GM21390 (cell line): ENCODE data around the gene DOK6.
A peak's percentile ranks its signal among the peaks of the same experiment; 100 is the strongest.
"Not testable (repeated sequence)": the region's sequence is repeated elsewhere in the genome, so short reads cannot be mapped to it uniquely, and the experiment has no call there.

Experiments used
- ATAC-seq: cut with Tn5 transposase; IDR thresholded peaks from one replicate; pipeline ENCODE4 v1.9.1; 2021; ENCODE audit not compliant: unreplicated experiment

Gene DOK6

GRCh38 chr18:69790649-69791048, 390.0 kb downstream of the DOK6 start:
- ATAC-seq: no peak

DNA sequence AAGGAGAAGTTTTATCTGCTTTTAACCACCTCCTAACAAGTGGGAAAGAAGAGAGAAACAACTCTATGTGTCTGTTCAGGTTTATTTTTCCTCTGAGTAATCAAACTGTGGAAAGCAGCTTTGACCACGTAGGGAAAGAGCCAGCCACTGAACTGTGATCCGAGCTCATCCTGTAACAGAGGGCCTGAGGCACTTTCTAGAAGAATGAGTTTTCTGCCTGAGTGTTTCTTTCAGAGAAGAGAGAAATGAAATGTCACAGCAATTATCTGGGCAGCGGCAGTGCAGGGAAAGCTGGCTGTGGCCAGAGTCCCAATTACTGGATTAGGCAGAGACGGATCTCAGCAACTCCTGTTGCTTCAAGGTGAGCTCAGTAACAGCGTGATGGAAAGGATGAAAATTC, 395.1 kb downstream of the DOK6 start:
- no peak for ATAC-seq

GRCh38 chr18:69804776-69805501, 404.3 kb downstream of the DOK6 start:
- no peak for ATAC-seq

DNA sequence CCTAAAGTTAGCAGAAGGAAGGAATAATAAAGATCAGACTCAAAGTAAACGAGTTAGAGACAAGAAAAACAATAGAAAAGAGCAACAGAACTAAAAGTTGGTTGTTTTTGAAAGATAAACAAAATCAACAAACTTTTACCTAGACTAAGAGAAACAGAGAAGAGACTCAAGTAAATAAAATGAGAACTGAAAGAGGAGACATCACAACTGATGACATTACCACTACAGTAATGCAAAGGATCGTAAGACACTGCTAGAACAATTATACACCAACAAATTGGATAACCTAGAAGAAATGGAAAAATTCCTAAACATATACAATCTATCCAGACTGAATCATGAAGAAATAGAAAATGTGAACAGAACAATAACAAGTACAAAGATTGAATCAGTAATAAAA, 407.7 kb downstream of the DOK6 start:
- ATAC-seq: no peak

- ATAC-seq: no peak
Observed at GRCh38 chr18:69813559-69813958, 412.9 kb downstream of the DOK6 start.

- ATAC-seq: no peak
Observed at GRCh38 chr18:69814861-69815385, 414.2 kb downstream of the DOK6 start.

GRCh38 chr18:69817335-69817940, 416.8 kb downstream of the DOK6 start:
- ATAC-seq: no peak

- ATAC-seq: no peak
Observed at GRCh38 chr18:69819460-69819859, 418.8 kb downstream of the DOK6 start.

GRCh38 chr18:69820538-69820937, 419.9 kb downstream of the DOK6 start:
- no peak for ATAC-seq

DNA sequence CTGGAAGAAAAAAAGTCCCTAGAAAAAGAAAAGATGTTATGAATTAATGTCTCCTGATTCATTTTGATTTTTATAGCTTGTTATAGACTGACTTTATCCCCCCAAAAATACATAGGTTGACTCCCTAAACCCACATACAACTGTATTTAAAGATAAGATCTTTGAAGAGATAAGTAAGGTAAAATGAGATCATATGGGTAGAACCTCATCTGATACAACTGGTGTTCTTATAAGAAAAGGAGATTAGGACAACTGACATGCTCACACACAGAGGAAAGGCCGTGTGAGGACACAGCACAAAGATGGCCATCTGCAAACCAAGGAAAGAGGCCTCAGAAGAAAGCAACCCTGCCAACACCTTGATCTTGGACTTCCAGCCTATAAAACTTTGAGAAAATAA, 429.5 kb downstream of the DOK6 start:
- ATAC-seq: no peak

DNA sequence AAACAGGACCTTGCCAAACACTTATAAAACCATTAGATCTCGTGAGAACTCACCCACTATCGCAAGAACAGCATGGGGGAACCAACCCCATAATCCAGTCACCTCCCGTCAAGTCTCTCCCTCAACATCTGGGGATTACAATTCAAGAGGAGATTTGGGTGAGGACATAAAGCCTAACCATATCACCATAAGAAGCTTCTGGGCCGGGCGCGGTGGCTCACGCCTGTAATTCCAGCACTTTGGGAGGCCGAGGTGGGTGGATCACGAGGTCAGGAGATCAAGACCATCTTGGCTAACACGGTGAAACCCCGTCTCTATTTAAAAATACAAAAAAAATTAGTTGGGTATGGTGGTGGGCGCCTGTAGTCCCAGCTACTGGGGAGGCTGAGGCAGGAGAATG, 434.3 kb downstream of the DOK6 start:
- not testable (repeated sequence) for ATAC-seq

GRCh38 chr18:69838003-69838402, 437.3 kb downstream of the DOK6 start:
- ATAC-seq: no peak

DNA sequence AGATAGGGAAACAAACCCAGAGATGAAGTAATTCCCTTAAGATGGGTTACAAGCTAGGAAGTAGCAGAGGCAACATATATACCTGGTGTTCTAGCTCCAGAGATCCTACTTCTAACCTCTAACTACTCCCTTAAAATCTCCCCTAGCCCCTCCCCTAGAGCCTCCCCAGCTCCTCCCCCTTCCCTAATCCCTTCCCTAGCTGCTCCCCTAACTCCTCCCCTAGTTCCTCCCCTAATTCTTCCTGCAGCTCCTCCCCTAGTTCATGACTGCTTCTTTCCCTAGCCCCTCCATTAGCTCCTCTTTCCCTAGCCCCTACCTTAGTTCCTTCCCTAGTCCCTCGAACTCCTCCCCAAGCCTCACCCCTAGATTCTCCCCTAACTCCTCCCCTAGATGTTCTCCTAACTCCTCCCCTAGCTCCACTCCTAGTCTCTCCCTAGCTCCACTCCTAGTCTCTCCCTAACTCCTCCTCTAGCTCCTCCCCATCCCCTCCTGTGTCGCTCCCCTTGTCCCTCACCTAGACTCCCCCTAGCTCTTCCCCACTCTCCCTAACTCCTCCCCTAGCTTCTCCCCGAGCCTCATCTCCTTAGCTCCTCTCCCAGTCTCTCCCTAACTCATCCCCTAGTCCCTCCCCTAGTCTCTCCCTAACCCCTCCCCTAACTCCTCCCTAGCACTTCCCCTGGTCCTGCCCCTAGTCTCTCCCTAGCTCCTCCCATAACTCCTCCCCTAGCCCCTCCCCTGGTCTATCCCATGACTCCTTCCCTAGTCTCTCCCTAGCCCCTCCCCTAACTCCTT, 438.1 kb downstream of the DOK6 start:
- peak; percentile 59 for ATAC-seq

- no peak for ATAC-seq
Observed at GRCh38 chr18:69839497-69839896, 438.8 kb downstream of the DOK6 start.

GRCh38 chr18:69840001-69840400, 439.3 kb downstream of the DOK6 start:
- no peak for ATAC-seq

DNA sequence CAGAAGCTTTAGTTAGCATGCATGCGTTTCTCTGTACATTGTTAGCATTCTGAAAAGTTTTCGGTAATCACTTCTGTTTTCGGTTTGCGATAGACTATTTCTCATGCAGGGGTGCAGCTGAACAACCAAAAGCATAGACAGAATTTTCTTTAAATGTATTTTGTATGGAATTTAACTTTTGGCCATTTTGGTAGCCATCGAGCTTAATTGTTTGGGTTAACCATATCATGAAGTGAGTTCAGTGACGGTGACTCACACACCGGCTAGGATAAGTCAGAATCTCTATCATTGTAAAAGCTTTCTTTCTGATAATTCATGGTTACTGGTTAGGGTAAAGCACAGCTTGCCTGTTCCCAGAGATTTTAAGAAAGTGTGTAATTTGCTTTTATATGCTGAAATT, 439.8 kb downstream of the DOK6 start:
- ATAC-seq: no peak

DNA sequence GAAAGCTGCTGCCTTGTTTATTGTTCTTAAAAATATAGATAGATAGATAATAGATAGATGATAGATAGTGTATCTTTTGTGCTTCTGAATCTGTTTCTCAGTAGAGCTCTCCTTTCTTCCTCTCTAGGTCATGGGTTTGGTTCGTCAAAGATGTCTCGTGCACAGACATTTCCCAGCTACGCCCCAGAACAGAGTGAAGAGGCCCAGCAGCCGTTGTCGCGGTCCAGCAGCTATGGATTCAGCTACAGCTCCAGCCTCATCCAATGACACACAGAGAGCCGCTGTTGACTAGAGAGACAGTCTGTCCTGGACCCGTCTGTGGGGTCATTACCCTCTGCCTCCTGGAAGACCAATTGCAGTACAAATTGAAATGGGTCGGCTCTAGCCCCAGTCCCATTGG, 440.4 kb downstream of the DOK6 start:
- no peak for ATAC-seq

- no peak for ATAC-seq
Observed at GRCh38 chr18:69843015-69843414, 442.3 kb downstream of the DOK6 start.

DNA sequence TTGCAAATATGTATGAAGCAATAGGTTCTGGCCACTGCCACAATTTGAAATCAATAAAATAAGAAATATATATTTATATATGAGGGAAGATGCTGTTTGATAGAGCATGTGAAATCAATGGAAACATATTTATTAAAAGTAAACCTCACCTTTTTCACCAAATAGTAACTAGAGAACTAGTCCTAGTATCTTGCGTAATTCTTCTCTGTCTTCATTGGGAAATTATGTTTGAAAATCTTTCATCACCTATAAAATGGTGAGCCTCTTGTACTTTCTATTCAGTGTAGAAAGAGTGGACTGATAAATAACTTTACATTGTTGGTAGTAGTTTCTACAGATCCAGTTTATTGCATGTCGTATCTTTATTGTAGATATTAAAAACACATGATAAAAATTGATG, 444.0 kb downstream of the DOK6 start:
- ATAC-seq: no peak

DNA sequence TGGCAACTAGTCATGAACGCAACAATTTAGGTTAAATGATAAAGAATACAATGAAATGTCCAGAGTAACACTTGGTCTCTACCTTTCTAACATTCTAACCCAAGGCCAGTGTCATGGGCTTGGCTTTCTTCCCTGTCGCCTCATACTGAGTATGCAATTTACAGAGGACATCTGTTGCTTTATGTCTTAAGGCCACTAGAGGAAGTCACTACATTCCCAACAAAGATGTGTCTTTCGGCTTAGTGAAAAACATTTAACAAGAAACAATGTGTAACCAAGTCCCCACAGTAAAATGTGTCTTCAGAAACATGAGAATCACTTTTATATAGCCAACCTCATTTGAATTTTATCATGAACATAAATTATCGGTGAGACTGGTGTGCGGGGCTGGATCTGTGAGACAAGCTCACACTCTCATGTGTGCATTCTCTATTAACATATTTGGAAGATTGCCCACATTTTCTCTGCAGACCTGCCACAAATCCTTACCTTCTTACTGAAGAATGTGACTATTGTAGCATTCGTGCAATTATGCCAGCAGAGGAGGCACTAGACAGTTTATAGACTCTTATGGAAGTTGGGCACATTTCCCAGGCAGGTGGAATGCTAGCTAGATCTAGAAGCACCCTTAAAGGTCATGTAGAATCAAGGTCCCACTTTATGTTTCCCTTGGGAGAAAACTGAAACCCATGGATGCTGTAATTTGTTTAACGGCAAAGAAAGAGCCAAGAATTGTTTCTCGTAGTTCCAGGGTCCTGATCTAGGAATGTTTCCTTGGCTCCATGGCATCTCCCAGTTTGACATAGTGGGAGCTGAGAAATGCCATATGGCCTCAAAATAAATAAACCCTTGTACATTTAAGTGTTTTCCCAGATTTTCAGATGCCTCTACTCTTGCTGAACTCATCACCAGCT, 445.2 kb downstream of the DOK6 start:
- ATAC-seq: no peak

DNA sequence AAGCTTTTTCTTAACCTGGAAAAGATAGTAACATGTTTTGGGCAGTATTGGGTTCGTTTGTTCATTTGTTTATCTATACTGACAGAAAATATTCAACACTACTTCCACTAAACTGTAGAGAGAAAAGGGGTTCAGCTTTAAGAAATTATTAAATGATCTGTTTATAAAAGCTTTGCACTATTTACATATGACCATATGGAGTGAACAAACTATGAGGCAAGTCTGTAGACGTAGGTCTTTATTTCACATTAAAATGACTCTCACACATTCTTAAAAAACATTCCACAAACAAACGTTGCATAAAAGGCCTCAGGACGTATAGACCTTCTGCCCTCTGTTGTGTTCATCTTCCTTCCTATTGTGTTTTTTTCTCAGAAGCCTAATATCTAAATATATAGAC, 452.4 kb downstream of the DOK6 start:
- no peak for ATAC-seq
